ENCODE results near the gene SLC26A6.

DNA sequence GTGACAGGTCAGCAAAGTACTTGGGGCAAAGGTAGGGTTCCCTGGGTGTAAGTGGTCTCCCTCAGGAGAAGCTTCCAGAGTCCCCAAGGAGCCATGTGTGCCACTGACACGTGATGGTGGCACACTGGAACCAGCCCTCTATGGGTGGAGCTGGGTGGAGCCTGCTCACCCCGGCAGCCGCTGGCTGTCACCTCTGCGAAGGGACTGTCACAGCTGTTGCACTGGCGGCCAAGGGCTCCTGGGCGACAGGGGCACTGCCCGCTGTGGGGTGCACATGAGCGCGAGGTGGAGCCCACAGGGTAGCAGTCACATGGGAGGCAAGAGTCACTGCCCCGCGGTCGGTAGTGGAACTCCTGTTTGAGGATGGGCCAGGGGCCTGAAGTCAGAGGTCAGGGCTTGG, 15.5 kb upstream of the SLC26A6 start:
- no peak for TF ChIP-seq CTCF (IDR thresholded peaks at IDR 0.05)
- TF ChIP-seq POLR2AphosphoS5 (IDR thresholded peaks at IDR 0.05) = no peak
- TF ChIP-seq EP300 (IDR thresholded peaks at IDR 0.05) = no peak
